CD4-positive, alpha-beta memory T cell (primary cell): ENCODE data around the gene ACAT2. TPM values are rescaled to one million over a fixed set of nuclear protein-coding genes. Genes with fewer than 3 reads are reported as not detected.
"Not testable (repeated sequence)": the region's sequence is repeated elsewhere in the genome, so short reads cannot be mapped to it uniquely, and the experiment has no call there.

ENCODE experiments used
- CTCF ChIA-PET: fragments of 350-600 bp; sonication (Branson Sonifier 250); formaldehyde crosslinking; loops from one replicate; lab custom pipeline; 2021; ENCODE audit warnings: inconsistent platforms; ENCODE audit not compliant: partially characterized antibody; lab: Charles Lee
- POLR2A ChIA-PET: fragments of 350-600 bp; sonication (Branson Sonifier 250); formaldehyde crosslinking; loops from one replicate; lab custom pipeline; 2021; ENCODE audit not compliant: partially characterized antibody; lab: Charles Lee
- DNase-seq, 5 donors: peaks; one replicate each; pipeline versions ENCODE4 v3.0.0 to v3.0.0-alpha.2; 2020 to 2022; ENCODE audit warnings: mixed read lengths in 1 of 5
- H3K27ac ChIP-seq: one replicate; pipeline ENCODE4 v1.7.0; 2013; ENCODE audit warnings: low read depth, low read length
- H3K27me3 ChIP-seq: 2 replicates; pipeline ENCODE4 v1.7.0; 2013; ENCODE audit warnings: mild to moderate bottlenecking, low read length, moderate library complexity; ENCODE audit not compliant: insufficient read depth
- H3K36me3 ChIP-seq: 2 replicates; pipeline ENCODE4 v1.7.0; 2013; ENCODE audit warnings: mild to moderate bottlenecking, low read length, moderate library complexity; ENCODE audit not compliant: insufficient read depth
- H3K4me1 ChIP-seq: 2 replicates; pipeline ENCODE4 v1.7.0; 2013; ENCODE audit warnings: mild to moderate bottlenecking, low read length, moderate library complexity; ENCODE audit not compliant: insufficient read depth
- H3K4me3 ChIP-seq, 2 donors: one replicate each; pipeline ENCODE4 v1.7.0; 2013; ENCODE audit warnings: low read length in 2 of 2, mild to moderate bottlenecking in 1 of 2
- H3K9me3 ChIP-seq, 2 donors: one replicate each; pipeline ENCODE4 v1.7.0; 2013; ENCODE audit warnings: low read length in 2 of 2, control low read depth in 1 of 2; ENCODE audit not compliant: control insufficient read depth in 1 of 2
- H3K27ac Mint-ChIP-seq, 7 donors: one replicate each; pipeline ENCODE4 v1.8.0; 2020 to 2021; ENCODE audit warnings: mixed read lengths in 7 of 7, mild to moderate bottlenecking in 6 of 7, inconsistent platforms in 3 of 7, moderate library complexity in 3 of 7
- H3K27me3 Mint-ChIP-seq, 2 donors: one replicate each; pipeline ENCODE4 v1.8.0; 2020 to 2021; ENCODE audit warnings: mixed read lengths in 2 of 2
- H3K36me3 Mint-ChIP-seq, 2 donors: one replicate each; pipeline ENCODE4 v1.8.0; 2020 to 2021; ENCODE audit warnings: mixed read lengths in 2 of 2, inconsistent platforms in 1 of 2, mild to moderate bottlenecking in 1 of 2
- H3K4me1 Mint-ChIP-seq, 4 donors: one replicate each; pipeline ENCODE4 v1.8.0; 2020 to 2021; ENCODE audit warnings: mixed read lengths in 4 of 4, mild to moderate bottlenecking in 1 of 4
- H3K4me3 Mint-ChIP-seq, 8 donors: one replicate each; pipeline ENCODE4 v1.8.0; 2020 to 2021; ENCODE audit warnings: mixed read lengths in 8 of 8, mild to moderate bottlenecking in 7 of 8, moderate library complexity in 6 of 8, inconsistent platforms in 3 of 8
- H3K9me3 Mint-ChIP-seq, 8 donors: one replicate each; pipeline ENCODE4 v1.8.0; 2020 to 2021; ENCODE audit warnings: mixed read lengths in 8 of 8, mild to moderate bottlenecking in 5 of 8, inconsistent platforms in 3 of 8, moderate library complexity in 1 of 8
- intact Hi-C: fragments of 100-400 bp; cut with micrococcal nuclease; formaldehyde crosslinking; loops from one replicate; pipeline ENCODE4 v1.15.1; 2023
- polyA plus RNA-seq, 2 donors: library from polyadenylated mRNA; unstranded; fragments of 300-500 nt; fragmentation: Illumina TruSeq; gene quantifications; one replicate each; pipeline ENCODE4 v1.2.3, GENCODE V29; 2021
- total RNA-seq, 2 experiments: library from RNA; stranded (reverse); gene quantifications; one replicate each; pipeline ENCODE4 v1.2.3, GENCODE V29; 2021

The ACAT2 gene
- total and polyA plus RNA-seq, 4 experiments from 2014 or later: 30.5 to 53.2 (median 37.2) TPM

DNA sequence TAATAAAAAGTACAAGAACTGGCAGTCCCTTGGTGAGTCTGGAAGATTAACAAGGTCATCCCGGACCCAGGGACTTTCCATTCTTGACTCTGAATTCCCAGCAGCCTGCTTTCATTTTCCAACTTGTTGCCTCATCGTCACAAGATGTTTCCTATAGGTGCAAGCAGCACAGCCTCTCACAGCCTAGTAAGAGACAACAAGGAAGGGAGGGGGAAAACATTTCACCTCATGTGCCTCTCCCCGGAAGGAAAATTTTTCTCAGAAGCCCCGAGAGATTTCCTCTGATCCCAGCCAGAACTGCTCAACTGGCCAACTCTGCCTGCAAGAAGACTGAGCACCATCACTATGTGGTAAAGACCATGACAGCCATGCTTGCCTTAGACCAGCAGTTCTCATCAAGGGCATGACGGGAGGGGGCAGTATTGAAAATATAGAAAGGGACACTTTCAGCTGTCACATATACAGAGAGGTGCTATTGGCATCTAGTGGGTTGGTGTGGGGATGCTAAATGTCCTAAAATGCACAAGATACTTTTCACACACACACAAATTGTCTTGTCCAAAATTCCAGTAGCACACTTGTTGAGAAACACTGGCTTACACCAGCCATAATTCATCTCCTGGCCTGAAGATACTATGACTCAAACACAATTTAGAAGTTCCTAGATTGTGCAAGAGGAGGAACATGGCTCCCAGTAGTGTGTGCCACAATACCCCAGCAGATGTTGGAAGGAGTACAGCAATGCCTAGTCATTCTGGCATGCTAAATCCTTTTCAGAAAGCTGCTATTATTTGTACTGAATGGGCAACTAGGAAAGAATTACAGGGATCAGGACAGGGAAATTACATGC, 45.4 kb upstream of the ACAT2 start:
- H3K4me3 Mint-ChIP-seq: no peak overlapping the region
- peaks cover 3 to 6% (median 3%) of the 10 kb centered on the region in 4 donors for H3K4me1 Mint-ChIP-seq
- H3K27ac Mint-ChIP-seq: no peak overlapping the region
- no peaks in the 10 kb centered on the region for H3K36me3 Mint-ChIP-seq
- no peak overlapping the region for H3K27ac ChIP-seq
- no peaks in the 10 kb centered on the region for H3K27me3 ChIP-seq
- no peak for DNase-seq
- intact Hi-C loops: no loop called here
- CTCF ChIA-PET: interaction anchor here (0.9 to 5.4 kb wide), 4 partner anchors 10 to 227 kb away, joined by 3 to 45 read pairs (median 12); partner anchors contain the start of gene SOD2
- POLR2A ChIA-PET: interaction anchor here (0.9 to 1.1 kb wide), 2 partner anchors 10 to 11 kb away, joined by 3 to 4 read pairs; partner anchors contain the start of gene WTAP
- no peak overlapping the region for H3K4me3 ChIP-seq
- no peaks in the 10 kb centered on the region for H3K9me3 Mint-ChIP-seq
- H3K36me3 ChIP-seq: no peaks in the 10 kb centered on the region
- H3K9me3 ChIP-seq: no peaks in the 10 kb centered on the region
- H3K4me1 ChIP-seq: no peaks in the 10 kb centered on the region
- no peaks in the 10 kb centered on the region for H3K27me3 Mint-ChIP-seq

GRCh38 chr6:159718634-159719033, 43.2 kb upstream of the ACAT2 start:
- no peak for DNase-seq
- POLR2A ChIA-PET: interaction anchor here (0.6 to 2.4 kb wide), 4 partner anchors 14 to 133 kb away, joined by 3 to 12 read pairs (median 3); partner anchors contain the start of genes MRPL18, SOD2 and TCP1
- Histone ChIP-seq H3K9me3 (no peaks in the 10 kb centered on the region), H3K36me3 (no peaks in the 10 kb centered on the region), H3K4me1 (peaks cover under 1% of the 10 kb centered on the region), H3K27me3 (no peaks in the 10 kb centered on the region), H3K4me3 (no peak overlapping the region), H3K27ac (no peak overlapping the region)
- H3K4me3 Mint-ChIP-seq: no peak overlapping the region
- H3K27ac Mint-ChIP-seq: peak overlapping the region in 2 of 7 donors; percentile 10 to 50
- CTCF ChIA-PET: interaction anchor here (0.9 to 6.4 kb wide), 9 partner anchors 14 to 736 kb away, joined by 3 to 59 read pairs (median 5); partner anchors contain the start of genes ACAT2 and SOD2
- intact Hi-C loops: no loop called here
- H3K9me3 Mint-ChIP-seq: peaks cover 0 to 6% (median under 1%) of the 10 kb centered on the region in 8 donors
- peaks cover 3 to 16% (median 11%) of the 10 kb centered on the region in 4 donors for H3K4me1 Mint-ChIP-seq
- no peaks in the 10 kb centered on the region for H3K27me3 Mint-ChIP-seq
- peaks cover 6 to 11% of the 10 kb centered on the region in 2 donors for H3K36me3 Mint-ChIP-seq

GRCh38 chr6:159719287-159719686, 42.6 kb upstream of the ACAT2 start:
- CTCF ChIA-PET: interaction anchor here (0.9 to 6.4 kb wide), 12 partner anchors 10 to 736 kb away, joined by 3 to 59 read pairs (median 16); partner anchors contain the start of genes ACAT2 and SOD2
- Histone ChIP-seq H3K36me3 (no peaks in the 10 kb centered on the region), H3K9me3 (no peaks in the 10 kb centered on the region), H3K4me1 (peaks cover 7% of the 10 kb centered on the region), H3K27me3 (no peaks in the 10 kb centered on the region), H3K27ac (no peak overlapping the region), H3K4me3 (no peak overlapping the region)
- POLR2A ChIA-PET: interaction anchor here (0.6 to 2.4 kb wide), 5 partner anchors 9 to 133 kb away, joined by 3 to 12 read pairs (median 3); partner anchors contain the start of genes ACAT2, MRPL18, SOD2 and TCP1
- Mint-ChIP-seq H3K4me1 (peaks cover 5 to 17% (median 14%) of the 10 kb centered on the region in 4 donors), H3K4me3 (no peak overlapping the region), H3K27ac (peak overlapping the region in 1 of 7 donors; percentile 50), H3K27me3 (no peaks in the 10 kb centered on the region), H3K36me3 (peaks cover 6 to 11% of the 10 kb centered on the region in 2 donors), H3K9me3 (peaks cover 0 to 6% (median under 1%) of the 10 kb centered on the region in 8 donors)
- no peak for DNase-seq
- intact Hi-C loops: no loop called here

GRCh38 chr6:159720708-159721107, 41.1 kb upstream of the ACAT2 start:
- DNase-seq: peak; percentile 62 to 72 (median 65)
- Histone ChIP-seq H3K27ac (no peak overlapping the region), H3K4me1 (peaks cover 21% of the 10 kb centered on the region), H3K9me3 (no peaks in the 10 kb centered on the region), H3K27me3 (no peaks in the 10 kb centered on the region), H3K36me3 (no peaks in the 10 kb centered on the region), H3K4me3 (no peak overlapping the region)
- Mint-ChIP-seq H3K27me3 (no peaks in the 10 kb centered on the region), H3K36me3 (peaks cover 6 to 11% of the 10 kb centered on the region in 2 donors), H3K4me1 (peaks cover 4 to 19% (median 16%) of the 10 kb centered on the region in 4 donors), H3K27ac (peak overlapping the region in 1 of 7 donors; percentile 35), H3K4me3 (no peak overlapping the region), H3K9me3 (peaks cover 0 to 6% (median under 1%) of the 10 kb centered on the region in 8 donors)
- intact Hi-C loops: loop anchor here (1.0 kb wide), 2 partner anchors 29 to 133 kb away; no protein-coding TSS in a partner anchor
- CTCF ChIA-PET: interaction anchor here (0.7 to 6.4 kb wide), 26 partner anchors 9 to 795 kb away, joined by 3 to 59 read pairs (median 5); partner anchors contain the start of genes SOD2 and TCP1
- POLR2A ChIA-PET: interaction anchor here (0.6 to 2.4 kb wide), 5 partner anchors 26 to 99 kb away, joined by 3 to 10 read pairs (median 6); partner anchors contain the start of genes ACAT2, MRPL18 and SOD2

- H3K27me3 ChIP-seq, H3K4me3 ChIP-seq, H3K27ac Mint-ChIP-seq, H3K27me3 Mint-ChIP-seq, H3K27ac ChIP-seq, intact Hi-C loops, H3K36me3 ChIP-seq, H3K4me3 Mint-ChIP-seq, H3K9me3 Mint-ChIP-seq, H3K9me3 ChIP-seq, DNase-seq: not testable (repeated sequence)
- H3K4me1 ChIP-seq: peaks cover 28% of the 10 kb centered on the region
- POLR2A ChIA-PET: interaction anchor here (0.5 to 2.9 kb wide), 3 partner anchors 27 to 29 kb away, joined by 3 to 14 read pairs (median 10); partner anchors contain the start of gene SOD2
- CTCF ChIA-PET: interaction anchor here (1.8 to 6.4 kb wide), 8 partner anchors 20 to 221 kb away, joined by 4 to 59 read pairs (median 20); partner anchors contain the start of genes MRPL18 and SOD2
- peaks cover 11 to 14% of the 10 kb centered on the region in 2 donors for H3K36me3 Mint-ChIP-seq
- H3K4me1 Mint-ChIP-seq: peaks cover 13 to 32% (median 24%) of the 10 kb centered on the region in 4 donors
Measured at GRCh38 chr6:159721981-159722380, 39.9 kb upstream of the ACAT2 start.

GRCh38 chr6:159722655-159723054, 39.2 kb upstream of the ACAT2 start:
- no peak overlapping the region for H3K4me3 ChIP-seq
- no peaks in the 10 kb centered on the region for H3K27me3 Mint-ChIP-seq
- no peaks in the 10 kb centered on the region for H3K9me3 ChIP-seq
- H3K27ac ChIP-seq: no peak overlapping the region
- peak overlapping the region in 3 of 7 donors; percentile 36 to 58 (median 45) for H3K27ac Mint-ChIP-seq
- no peaks in the 10 kb centered on the region for H3K36me3 ChIP-seq
- H3K4me1 Mint-ChIP-seq: peaks cover 13 to 34% (median 24%) of the 10 kb centered on the region in 4 donors
- H3K4me3 Mint-ChIP-seq: peak overlapping the region in 1 of 8 donors; percentile 15
- H3K36me3 Mint-ChIP-seq: peaks cover 11 to 16% of the 10 kb centered on the region in 2 donors
- DNase-seq: no peak
- H3K27me3 ChIP-seq: no peaks in the 10 kb centered on the region
- peaks cover 0 to 10% (median 2%) of the 10 kb centered on the region in 8 donors for H3K9me3 Mint-ChIP-seq
- intact Hi-C loops: no loop called here
- peaks cover 28% of the 10 kb centered on the region for H3K4me1 ChIP-seq
- CTCF ChIA-PET: interaction anchor here (1.5 to 6.4 kb wide), 7 partner anchors 21 to 217 kb away, joined by 3 to 59 read pairs (median 20); partner anchors contain the start of genes MRPL18 and SOD2
- POLR2A ChIA-PET: interaction anchor here (1.1 to 2.9 kb wide), 4 partner anchors 16 to 69 kb away, joined by 3 to 14 read pairs (median 4); partner anchors contain the start of genes MRPL18 and SOD2
